Mesothelial cell of epicardium (in vitro differentiated cells): ENCODE data around the gene P2RX6. TPM values are rescaled to one million over a fixed set of nuclear protein-coding genes. Genes with fewer than 3 reads are reported as not detected.

Source experiments
- DNase-seq, 2 experiments: peaks; one replicate each; pipeline ENCODE4 v3.0.0; 2021; ENCODE audit warnings: low spot score in 2 of 2; ENCODE audit not compliant: unreplicated experiment in 2 of 2
- H3K27ac Mint-ChIP-seq: 2 replicates; pipeline ENCODE4 v1.8.0; 2021; ENCODE audit warnings: mixed read lengths
- H3K27me3 Mint-ChIP-seq: 2 replicates; pipeline ENCODE4 v1.8.0; 2021; ENCODE audit warnings: low read depth, mixed read lengths
- H3K36me3 Mint-ChIP-seq: 2 replicates; pipeline ENCODE4 v1.8.0; 2021; ENCODE audit warnings: mixed read lengths
- H3K4me1 Mint-ChIP-seq: 2 replicates; pipeline ENCODE4 v1.8.0; 2021; ENCODE audit warnings: mixed read lengths
- H3K4me3 Mint-ChIP-seq: 2 replicates; pipeline ENCODE4 v1.8.0; 2021; ENCODE audit warnings: mild to moderate bottlenecking, moderate library complexity, mixed read lengths
- H3K9me3 Mint-ChIP-seq: 2 replicates; pipeline ENCODE4 v1.8.0; 2021; ENCODE audit warnings: mixed read lengths
- CTCF ChIP-seq: fragments of 200-600 bp; sonication (generic); IDR thresholded peaks from one replicate; pipeline ENCODE4 v1.5.0; 2021; ENCODE audit warnings: antibody characterized with exemption; ENCODE audit not compliant: unreplicated experiment
- total RNA-seq: library from RNA; stranded (reverse); gene quantifications from 3 replicates; pipeline ENCODE4 v1.2.1, GENCODE V29; 2021

The P2RX6 gene
- total RNA-seq, 1 donor from 2014 or later: 0.72 TPM

GRCh38 chr22:20991252-20992055 lies 23.5 kb upstream of the P2RX6 start:
- Mint-ChIP-seq H3K36me3 (peaks cover 17% of the 10 kb centered on the region), H3K9me3 (no peaks in the 10 kb centered on the region), H3K4me1 (no peaks in the 10 kb centered on the region), H3K27ac (no peak overlapping the region), H3K27me3 (no peaks in the 10 kb centered on the region), H3K4me3 (no peak overlapping the region)
- TF ChIP-seq CTCF: no peak
- DNase-seq: no peak

- no peak for DNase-seq
- Mint-ChIP-seq H3K27ac (no peak overlapping the region), H3K9me3 (no peaks in the 10 kb centered on the region), H3K4me3 (no peak overlapping the region), H3K27me3 (no peaks in the 10 kb centered on the region), H3K4me1 (no peaks in the 10 kb centered on the region), H3K36me3 (peaks cover 13% of the 10 kb centered on the region)
- TF ChIP-seq CTCF: no peak
These were observed 22.9 kb upstream of the P2RX6 start for GRCh38 chr22:20992056-20992442.

- DNase-seq: no peak
- no peak for TF ChIP-seq CTCF
These were observed 22.3 kb upstream of the P2RX6 start for GRCh38 chr22:20992456-20993303.

GRCh38 chr22:20993304-20994127 lies 21.4 kb upstream of the P2RX6 start:
- H3K4me3 Mint-ChIP-seq: no peak overlapping the region
- H3K27me3 Mint-ChIP-seq: no peaks in the 10 kb centered on the region
- no peaks in the 10 kb centered on the region for H3K9me3 Mint-ChIP-seq
- no peak for TF ChIP-seq CTCF
- DNase-seq: no peak
- H3K27ac Mint-ChIP-seq: no peak overlapping the region
- H3K36me3 Mint-ChIP-seq: peaks cover 5% of the 10 kb centered on the region
- H3K4me1 Mint-ChIP-seq: no peaks in the 10 kb centered on the region

More at GRCh38 chr22:20992456-20993303, 22.3 kb upstream of the P2RX6 start:
- Mint-ChIP-seq H3K4me3 (no peak overlapping the region), H3K4me1 (no peaks in the 10 kb centered on the region), H3K36me3 (peaks cover 10% of the 10 kb centered on the region), H3K27me3 (no peaks in the 10 kb centered on the region), H3K9me3 (no peaks in the 10 kb centered on the region), H3K27ac (no peak overlapping the region)

GRCh38 chr22:20994128-20994901 lies 20.6 kb upstream of the P2RX6 start:
- H3K4me3 Mint-ChIP-seq: no peak overlapping the region
- TF ChIP-seq CTCF: no peak
- no peaks in the 10 kb centered on the region for H3K4me1 Mint-ChIP-seq
- no peak for DNase-seq
- H3K36me3 Mint-ChIP-seq: peaks cover 5% of the 10 kb centered on the region
- no peaks in the 10 kb centered on the region for H3K27me3 Mint-ChIP-seq
- H3K27ac Mint-ChIP-seq: no peak overlapping the region
- no peaks in the 10 kb centered on the region for H3K9me3 Mint-ChIP-seq
